Measurements from ENCODE around the gene TGFBR3L. TPM values are rescaled to one million over a fixed set of nuclear protein-coding genes. Genes with fewer than 3 reads are reported as not detected.

The TGFBR3L gene
- total RNA-seq, 1 experiment from 2014 or later, result 4.1 TPM

DNA sequence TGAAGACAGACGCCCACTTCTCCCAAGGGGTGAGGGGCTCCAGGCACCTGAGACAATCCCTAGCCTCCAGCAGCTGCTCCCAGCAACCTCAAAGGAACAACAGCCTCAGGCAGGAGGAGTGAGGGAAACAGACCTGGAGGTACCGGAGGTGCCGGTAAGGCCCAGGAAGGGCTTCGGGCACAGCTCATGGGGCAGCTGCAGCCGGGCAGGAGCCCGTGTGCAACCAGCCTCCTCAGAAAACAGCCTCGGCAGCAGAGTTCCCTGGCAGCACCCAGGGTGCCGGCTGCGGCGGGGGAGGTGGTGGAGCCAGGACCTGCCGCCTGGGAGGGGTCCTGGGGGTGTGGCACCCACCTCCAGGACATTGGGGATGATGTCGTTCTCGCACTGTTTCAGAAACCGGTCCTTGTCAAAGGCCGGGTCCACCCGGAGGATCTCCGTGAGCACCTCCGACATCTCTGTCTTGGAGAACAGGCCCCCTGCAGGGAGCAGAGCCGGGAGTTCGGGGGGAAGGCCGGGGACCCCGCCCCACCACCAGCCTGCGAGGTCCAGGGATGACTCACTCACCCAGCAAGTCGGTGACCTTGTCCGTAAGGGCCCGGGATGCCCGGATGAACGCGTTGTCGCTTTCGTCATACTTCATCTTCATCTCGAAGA, 17.8 kb downstream of the TGFBR3L start (continued):
- TF ChIP-seq SMAD3 (CRISPR knock-in tag; IDR thresholded peaks at IDR 0.05; ENCODE audit: borderline replicate concordance), result no peak

- no peaks in the 10 kb centered on the region for H3K27me3 Mint-ChIP-seq (ENCODE audit: low read depth)
- H3K4me3 Mint-ChIP-seq, result no peak overlapping the region
- H3K36me3 Mint-ChIP-seq, result peaks cover 36% of the 10 kb centered on the region
- TF ChIP-seq NR3C1 (CRISPR knock-in tag; conservative IDR thresholded peaks at IDR 0.05; ENCODE audit: low read depth) (no peak), SOX15 (CRISPR knock-in tag; IDR thresholded peaks at IDR 0.05) (no peak), SMAD3 (CRISPR knock-in tag; IDR thresholded peaks at IDR 0.05; ENCODE audit: borderline replicate concordance) (no peak), RELA (CRISPR knock-in tag; IDR thresholded peaks at IDR 0.05; ENCODE audit: borderline replicate concordance) (no peak)
- DNase-seq (ENCODE audit: low spot score) (no peak), ATAC-seq (no peak)
- CTCF ChIA-PET, result interaction anchor here (1.0 to 1.3 kb wide), 2 partner anchors 11 to 30 kb away, joined by 3 to 5 read pairs; partner anchors contain the start of gene TIMM44
- no peaks in the 10 kb centered on the region for H3K9me3 Mint-ChIP-seq
- H3K27ac Mint-ChIP-seq, result no peak overlapping the region
- POLR2A ChIA-PET, result no interaction called here
- H3K4me1 Mint-ChIP-seq, result no peaks in the 10 kb centered on the region
Observed at GRCh38 chr19:7932930-7933300, 18.3 kb downstream of the TGFBR3L start.

GRCh38 chr19:7933411-7933810, 18.8 kb downstream of the TGFBR3L start:
- no peak for DNase-seq (ENCODE audit: low spot score)
- Mint-ChIP-seq H3K27ac (no peak overlapping the region), H3K4me3 (no peak overlapping the region), H3K4me1 (no peaks in the 10 kb centered on the region), H3K36me3 (peaks cover 37% of the 10 kb centered on the region), H3K9me3 (no peaks in the 10 kb centered on the region), H3K27me3 (ENCODE audit: low read depth) (no peaks in the 10 kb centered on the region)
- ChIA-PET CTCF (interaction anchor here (1.0 kb wide), 1 partner anchor 11 kb away, joined by 5 read pairs; the partner anchor contains the start of gene TIMM44), POLR2A (no interaction called here)
- ATAC-seq, result 0 out of 2 replicates have a peak, but pooled peaks have one; percentile 19
- no peak for TF ChIP-seq HMGA2 (CRISPR knock-in tag; IDR thresholded peaks at IDR 0.05)
- TF ChIP-seq ZNF423 (CRISPR knock-in tag; IDR thresholded peaks at IDR 0.05), result no peak

DNA sequence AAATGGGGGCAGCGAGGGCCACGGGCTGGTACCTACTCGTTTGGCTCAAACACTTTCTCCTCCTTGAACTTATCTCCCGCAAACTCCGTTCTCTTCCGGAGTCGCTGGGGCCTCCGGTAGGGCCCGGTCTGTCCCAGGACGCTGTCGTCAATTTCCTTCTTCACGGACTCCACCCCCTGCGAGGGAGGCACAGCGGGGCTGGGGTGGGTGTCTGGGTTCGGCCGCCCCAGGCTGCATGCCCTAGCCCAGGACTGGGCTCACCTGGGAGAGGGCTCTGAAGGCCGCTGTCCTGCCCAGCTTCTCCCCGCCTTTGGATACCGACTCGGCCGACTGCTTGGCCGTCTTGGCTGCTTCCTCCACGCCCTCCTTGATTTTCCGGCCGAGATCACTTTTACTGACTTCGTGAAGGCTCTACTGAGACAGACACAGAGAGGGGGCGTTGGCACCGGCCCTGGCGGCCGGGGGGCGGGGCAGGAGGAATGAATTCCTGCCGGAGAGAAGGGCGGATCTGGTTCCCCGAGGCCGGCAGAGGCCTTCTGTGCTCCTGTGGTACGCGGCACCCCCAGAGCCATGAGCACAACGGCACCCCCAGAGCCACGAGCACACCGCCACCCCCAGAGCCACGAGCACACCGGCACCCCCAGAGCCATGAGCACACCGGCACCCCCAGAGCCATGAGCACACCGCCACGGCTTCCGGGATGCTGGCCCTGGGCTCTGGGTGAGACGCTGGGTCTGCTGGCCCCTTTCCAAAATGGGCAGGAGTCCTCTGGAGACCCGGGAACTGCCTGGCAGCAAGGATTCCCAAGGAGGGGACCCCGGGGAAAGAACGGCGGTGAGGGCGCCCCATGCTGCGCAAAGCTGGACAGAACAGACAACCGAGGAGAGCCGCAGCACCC, 19.4 kb downstream of the TGFBR3L start:
- H3K9me3 Mint-ChIP-seq, result no peaks in the 10 kb centered on the region
- H3K4me1 Mint-ChIP-seq, result no peaks in the 10 kb centered on the region
- no peak for DNase-seq (ENCODE audit: low spot score)
- peaks cover 41% of the 10 kb centered on the region for H3K36me3 Mint-ChIP-seq
- H3K4me3 Mint-ChIP-seq, result no peak overlapping the region
- ChIA-PET CTCF (interaction anchor here (1.0 kb wide), 1 partner anchor 10 kb away, joined by 5 read pairs; the partner anchor contains the start of gene TIMM44), POLR2A (no interaction called here)
- H3K27me3 Mint-ChIP-seq (ENCODE audit: low read depth), result no peaks in the 10 kb centered on the region
- no peak overlapping the region for H3K27ac Mint-ChIP-seq
- no peak for ATAC-seq
- no peak for TF ChIP-seq MXD4 (CRISPR knock-in tag; IDR thresholded peaks at IDR 0.05; ENCODE audit: borderline replicate concordance)
- no peak for TF ChIP-seq FOXK1 (CRISPR knock-in tag; IDR thresholded peaks at IDR 0.05)
- TF ChIP-seq CREB1 (CRISPR knock-in tag; IDR thresholded peaks at IDR 0.05), result no peak
- TF ChIP-seq, protein P1, sequence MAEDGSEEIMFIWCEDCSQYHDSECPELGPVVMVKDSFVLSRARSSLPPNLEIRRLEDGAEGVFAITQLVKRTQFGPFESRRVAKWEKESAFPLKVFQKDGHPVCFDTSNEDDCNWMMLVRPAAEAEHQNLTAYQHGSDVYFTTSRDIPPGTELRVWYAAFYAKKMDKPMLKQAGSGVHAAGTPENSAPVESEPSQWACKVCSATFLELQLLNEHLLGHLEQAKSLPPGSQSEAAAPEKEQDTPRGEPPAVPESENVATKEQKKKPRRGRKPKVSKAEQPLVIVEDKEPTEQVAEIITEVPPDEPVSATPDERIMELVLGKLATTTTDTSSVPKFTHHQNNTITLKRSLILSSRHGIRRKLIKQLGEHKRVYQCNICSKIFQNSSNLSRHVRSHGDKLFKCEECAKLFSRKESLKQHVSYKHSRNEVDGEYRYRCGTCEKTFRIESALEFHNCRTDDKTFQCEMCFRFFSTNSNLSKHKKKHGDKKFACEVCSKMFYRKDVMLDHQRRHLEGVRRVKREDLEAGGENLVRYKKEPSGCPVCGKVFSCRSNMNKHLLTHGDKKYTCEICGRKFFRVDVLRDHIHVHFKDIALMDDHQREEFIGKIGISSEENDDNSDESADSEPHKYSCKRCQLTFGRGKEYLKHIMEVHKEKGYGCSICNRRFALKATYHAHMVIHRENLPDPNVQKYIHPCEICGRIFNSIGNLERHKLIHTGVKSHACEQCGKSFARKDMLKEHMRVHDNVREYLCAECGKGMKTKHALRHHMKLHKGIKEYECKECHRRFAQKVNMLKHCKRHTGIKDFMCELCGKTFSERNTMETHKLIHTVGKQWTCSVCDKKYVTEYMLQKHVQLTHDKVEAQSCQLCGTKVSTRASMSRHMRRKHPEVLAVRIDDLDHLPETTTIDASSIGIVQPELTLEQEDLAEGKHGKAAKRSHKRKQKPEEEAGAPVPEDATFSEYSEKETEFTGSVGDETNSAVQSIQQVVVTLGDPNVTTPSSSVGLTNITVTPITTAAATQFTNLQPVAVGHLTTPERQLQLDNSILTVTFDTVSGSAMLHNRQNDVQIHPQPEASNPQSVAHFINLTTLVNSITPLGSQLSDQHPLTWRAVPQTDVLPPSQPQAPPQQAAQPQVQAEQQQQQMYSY (CRISPR knock-in tag; IDR thresholded peaks at IDR 0.05), result no peak
- no peak for TF ChIP-seq FOXJ3 (CRISPR knock-in tag; IDR thresholded peaks at IDR 0.05; ENCODE audit: borderline replicate concordance)
- no peak for TF ChIP-seq MYBL2 (CRISPR knock-in tag; IDR thresholded peaks at IDR 0.05)
- TF ChIP-seq, protein P2, sequence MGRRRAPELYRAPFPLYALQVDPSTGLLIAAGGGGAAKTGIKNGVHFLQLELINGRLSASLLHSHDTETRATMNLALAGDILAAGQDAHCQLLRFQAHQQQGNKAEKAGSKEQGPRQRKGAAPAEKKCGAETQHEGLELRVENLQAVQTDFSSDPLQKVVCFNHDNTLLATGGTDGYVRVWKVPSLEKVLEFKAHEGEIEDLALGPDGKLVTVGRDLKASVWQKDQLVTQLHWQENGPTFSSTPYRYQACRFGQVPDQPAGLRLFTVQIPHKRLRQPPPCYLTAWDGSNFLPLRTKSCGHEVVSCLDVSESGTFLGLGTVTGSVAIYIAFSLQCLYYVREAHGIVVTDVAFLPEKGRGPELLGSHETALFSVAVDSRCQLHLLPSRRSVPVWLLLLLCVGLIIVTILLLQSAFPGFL (CRISPR knock-in tag; IDR thresholded peaks at IDR 0.05; ENCODE audit: borderline replicate concordance), result no peak
- no peak for TF ChIP-seq MLX (CRISPR knock-in tag; IDR thresholded peaks at IDR 0.05)
- no peak for TF ChIP-seq ZNF232 (CRISPR knock-in tag; IDR thresholded peaks at IDR 0.05)
- TF ChIP-seq USF1 (CRISPR knock-in tag; IDR thresholded peaks at IDR 0.05), result no peak
- TF ChIP-seq, protein P3, sequence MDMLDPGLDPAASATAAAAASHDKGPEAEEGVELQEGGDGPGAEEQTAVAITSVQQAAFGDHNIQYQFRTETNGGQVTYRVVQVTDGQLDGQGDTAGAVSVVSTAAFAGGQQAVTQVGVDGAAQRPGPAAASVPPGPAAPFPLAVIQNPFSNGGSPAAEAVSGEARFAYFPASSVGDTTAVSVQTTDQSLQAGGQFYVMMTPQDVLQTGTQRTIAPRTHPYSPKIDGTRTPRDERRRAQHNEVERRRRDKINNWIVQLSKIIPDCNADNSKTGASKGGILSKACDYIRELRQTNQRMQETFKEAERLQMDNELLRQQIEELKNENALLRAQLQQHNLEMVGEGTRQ (CRISPR knock-in tag; IDR thresholded peaks at IDR 0.05), result no peak
- no peak for TF ChIP-seq ZSCAN18 (CRISPR knock-in tag; IDR thresholded peaks at IDR 0.05)
- no peak for TF ChIP-seq NR2C2 (CRISPR knock-in tag; IDR thresholded peaks at IDR 0.05)
- no peak for TF ChIP-seq CREM (CRISPR knock-in tag; IDR thresholded peaks at IDR 0.05)
